CD4-positive, alpha-beta T cell (primary cell): Measurements from ENCODE around the gene CASZ1. TPM values are rescaled to one million over a fixed set of nuclear protein-coding genes. Genes with fewer than 3 reads are reported as not detected.

Experiments used
- ATAC-seq: fragments of 200-7000 bp; cut with Tn5 transposase; one replicate; pipeline ENCODE4 v1.10.0; 2022; ENCODE audit warnings: mild to moderate bottlenecking; ENCODE audit not compliant: poor library complexity
- CTCF ChIA-PET: fragments of 350-600 bp; sonication (Branson Sonifier 250); formaldehyde crosslinking; loops from one replicate; lab custom pipeline; 2021; ENCODE audit warnings: antibody characterized with exemption, inconsistent platforms; lab: Charles Lee
- POLR2A ChIA-PET: fragments of 350-600 bp; sonication (Branson Sonifier 250); formaldehyde crosslinking; loops from one replicate; lab custom pipeline; 2021; ENCODE audit warnings: antibody characterized with exemption, inconsistent platforms; lab: Charles Lee
- DNase-seq, 14 experiments: peaks; one replicate each; pipeline ENCODE4 v3.0.0-alpha.2; 2013 to 2020; ENCODE audit warnings: mixed read lengths in 2 of 14
- H3K27ac ChIP-seq, 2 donors: one replicate each; pipeline versions ENCODE4 v1.5.1 to v1.7.0; 2013; ENCODE audit warnings: low read length in 2 of 2, low read depth in 1 of 2, mild to moderate bottlenecking in 1 of 2
- H3K27me3 ChIP-seq, 2 experiments: 1 replicate in 1 of 2; 2 replicates in 1 of 2; pipeline versions ENCODE4 v1.6.1 to v1.7.0; 2013; ENCODE audit warnings: low read length in 2 of 2, control low read depth in 1 of 2, mild to moderate bottlenecking in 1 of 2, moderate library complexity in 1 of 2; ENCODE audit not compliant: insufficient read depth in 2 of 2, control insufficient read depth in 1 of 2
- H3K36me3 ChIP-seq: one replicate; pipeline ENCODE4 v1.6.1; 2013; ENCODE audit warnings: low read length, control low read depth; ENCODE audit not compliant: insufficient read depth
- H3K4me1 ChIP-seq: one replicate; pipeline ENCODE4 v1.6.1; 2013; ENCODE audit warnings: low read length, control low read depth; ENCODE audit not compliant: insufficient read depth
- H3K4me3 ChIP-seq: one replicate; pipeline ENCODE4 v1.5.1; 2013; ENCODE audit warnings: mild to moderate bottlenecking, low read length, moderate library complexity
- H3K9me3 ChIP-seq, 2 experiments: 1 replicate in 1 of 2; 2 replicates in 1 of 2; pipeline versions ENCODE4 v1.6.1 to v1.7.0; 2013; ENCODE audit warnings: low read length in 2 of 2, mild to moderate bottlenecking in 2 of 2, control low read depth in 1 of 2, moderate library complexity in 1 of 2; ENCODE audit not compliant: control insufficient read depth in 1 of 2, insufficient read depth in 1 of 2
- H3K27ac Mint-ChIP-seq: one replicate; pipeline ENCODE4 v1.8.0; 2020; ENCODE audit warnings: mixed read lengths
- H3K27me3 Mint-ChIP-seq: one replicate; pipeline ENCODE4 v1.8.0; 2021; ENCODE audit warnings: mixed read lengths
- H3K36me3 Mint-ChIP-seq: one replicate; pipeline ENCODE4 v1.8.0; 2021; ENCODE audit warnings: low read depth, mixed read lengths
- H3K4me1 Mint-ChIP-seq: one replicate; pipeline ENCODE4 v1.8.0; 2021; ENCODE audit warnings: low read depth, mixed read lengths
- H3K4me3 Mint-ChIP-seq: one replicate; pipeline ENCODE4 v1.8.0; 2020; ENCODE audit warnings: mild to moderate bottlenecking, mixed read lengths
- H3K9me3 Mint-ChIP-seq: one replicate; pipeline ENCODE4 v1.8.0; 2020; ENCODE audit warnings: mixed read lengths
- CTCF ChIP-seq: fragments of 200-600 bp; IDR thresholded peaks from one replicate; pipeline ENCODE4 v1.8.0; 2022; ENCODE audit warnings: antibody characterized with exemption, mild to moderate bottlenecking
- intact Hi-C, 2 experiments: fragments of 100-400 bp; cut with DNase I in 1 of 2; cut with micrococcal nuclease in 1 of 2; formaldehyde crosslinking; loops; one replicate each; pipeline versions ENCODE4 v1.15.1 to v1.9.0; 2023 to 2025; cut with DNase I, micrococcal nuclease
- total RNA-seq, 174 experiments: library from RNA in 2 of 174; stranded (reverse) in 2 of 174; gene quantifications; one replicate each; pipeline ENCODE4 v1.2.3 and lab custom pipeline; 2021 to 2026

The CASZ1 gene
- total RNA-seq, 2 experiments from 2014 or later = 21.8 to 22.8 TPM

- TF ChIP-seq CTCF = no peak
- H3K36me3 ChIP-seq = no peaks in the 10 kb centered on the region
- ATAC-seq = no peak
- ChIA-PET CTCF (no interaction called here), POLR2A (no interaction called here)
- no peak overlapping the region for H3K27ac ChIP-seq
- intact Hi-C loops = no loop called here
- H3K9me3 ChIP-seq = no peaks in the 10 kb centered on the region
- H3K4me3 ChIP-seq = no peak overlapping the region
- H3K27ac Mint-ChIP-seq = no peak overlapping the region
- DNase-seq = no peak
- H3K4me1 ChIP-seq = peaks cover 2% of the 10 kb centered on the region
- peaks cover 4% of the 10 kb centered on the region for H3K27me3 Mint-ChIP-seq
- peaks cover 0 to 2% of the 10 kb centered on the region in 2 experiments for H3K27me3 ChIP-seq
- H3K36me3 Mint-ChIP-seq = no peaks in the 10 kb centered on the region
- no peaks in the 10 kb centered on the region for H3K4me1 Mint-ChIP-seq
- no peak overlapping the region for H3K4me3 Mint-ChIP-seq
- H3K9me3 Mint-ChIP-seq = no peaks in the 10 kb centered on the region
These were observed 83.7 kb downstream of the CASZ1 start for GRCh38 chr1:10712568-10713362.

GRCh38 chr1:10710489-10710888 is 86.0 kb downstream of the CASZ1 start:
- H3K4me3 ChIP-seq = no peak overlapping the region
- no peak for DNase-seq
- intact Hi-C loops = no loop called here
- H3K27me3 ChIP-seq = peaks cover 0 to 2% of the 10 kb centered on the region in 2 experiments
- ChIA-PET CTCF (no interaction called here), POLR2A (no interaction called here)
- Mint-ChIP-seq H3K9me3 (no peaks in the 10 kb centered on the region), H3K36me3 (no peaks in the 10 kb centered on the region), H3K4me1 (no peaks in the 10 kb centered on the region), H3K27me3 (peaks cover 4% of the 10 kb centered on the region), H3K4me3 (no peak overlapping the region), H3K27ac (no peak overlapping the region)
- no peak overlapping the region for H3K27ac ChIP-seq
- H3K9me3 ChIP-seq = no peaks in the 10 kb centered on the region
- ATAC-seq = no peak
- H3K4me1 ChIP-seq = no peaks in the 10 kb centered on the region
- no peak for TF ChIP-seq CTCF
- H3K36me3 ChIP-seq = no peaks in the 10 kb centered on the region

- TF ChIP-seq CTCF = no peak
- intact Hi-C loops = no loop called here
- ChIA-PET CTCF (no interaction called here), POLR2A (no interaction called here)
- H3K4me1 ChIP-seq = no peaks in the 10 kb centered on the region
- peaks cover 0 to 2% of the 10 kb centered on the region in 2 experiments for H3K27me3 ChIP-seq
- H3K9me3 Mint-ChIP-seq = no peaks in the 10 kb centered on the region
- no peaks in the 10 kb centered on the region for H3K36me3 Mint-ChIP-seq
- H3K27ac Mint-ChIP-seq = no peak overlapping the region
- no peak overlapping the region for H3K27ac ChIP-seq
- no peaks in the 10 kb centered on the region for H3K4me1 Mint-ChIP-seq
- no peak overlapping the region for H3K4me3 ChIP-seq
- H3K4me3 Mint-ChIP-seq = no peak overlapping the region
- peaks cover 4% of the 10 kb centered on the region for H3K27me3 Mint-ChIP-seq
- no peaks in the 10 kb centered on the region for H3K36me3 ChIP-seq
- DNase-seq = no peak
- no peak for ATAC-seq
- no peaks in the 10 kb centered on the region for H3K9me3 ChIP-seq
These were observed 86.8 kb downstream of the CASZ1 start for GRCh38 chr1:10709646-10710045.
